ENCODE measurements around the gene GNA14.
"Not testable (repeated sequence)": the region's sequence is repeated elsewhere in the genome, so short reads cannot be mapped to it uniquely, and the experiment has no call there.

Gene GNA14

DNA sequence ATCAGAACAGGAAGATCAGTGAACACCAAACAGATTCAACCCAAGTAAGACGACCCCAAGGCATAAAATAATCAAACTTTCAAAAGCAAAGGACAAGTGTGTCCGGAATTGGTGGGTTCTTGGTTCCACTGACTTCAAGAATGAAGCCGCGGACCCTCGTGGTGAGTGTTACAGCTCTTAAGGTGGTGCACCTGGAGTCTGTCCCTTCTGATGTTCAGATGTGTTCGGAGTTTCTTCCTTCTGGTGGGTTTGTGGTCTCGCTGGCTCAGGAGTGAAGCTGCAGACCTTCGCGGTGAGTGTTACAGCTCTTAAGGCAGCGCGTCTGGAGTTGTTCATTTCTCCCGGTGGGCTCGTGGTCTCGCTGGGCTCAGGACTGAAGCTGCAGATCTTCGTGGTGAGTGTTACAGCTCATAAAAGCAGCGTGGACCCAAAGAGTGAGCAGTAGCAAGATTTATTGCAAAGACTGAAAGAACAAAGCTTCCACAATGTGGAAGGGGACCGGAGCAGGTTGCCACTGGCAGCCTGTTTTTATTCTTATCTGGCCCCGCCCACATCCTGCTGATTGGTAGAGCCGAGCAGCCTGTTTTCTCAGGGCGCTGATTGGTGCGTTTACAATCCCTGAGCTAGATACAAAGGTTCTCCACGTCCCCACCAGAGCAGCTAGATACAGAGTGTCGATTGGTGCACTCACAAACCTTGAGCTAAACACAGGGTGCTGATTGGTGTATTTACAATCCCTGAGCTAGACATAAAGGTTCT lies 158.5 kb downstream of the GNA14 start:
- DNase-seq (ENCODE audit: low read depth) = not testable (repeated sequence)

DNA sequence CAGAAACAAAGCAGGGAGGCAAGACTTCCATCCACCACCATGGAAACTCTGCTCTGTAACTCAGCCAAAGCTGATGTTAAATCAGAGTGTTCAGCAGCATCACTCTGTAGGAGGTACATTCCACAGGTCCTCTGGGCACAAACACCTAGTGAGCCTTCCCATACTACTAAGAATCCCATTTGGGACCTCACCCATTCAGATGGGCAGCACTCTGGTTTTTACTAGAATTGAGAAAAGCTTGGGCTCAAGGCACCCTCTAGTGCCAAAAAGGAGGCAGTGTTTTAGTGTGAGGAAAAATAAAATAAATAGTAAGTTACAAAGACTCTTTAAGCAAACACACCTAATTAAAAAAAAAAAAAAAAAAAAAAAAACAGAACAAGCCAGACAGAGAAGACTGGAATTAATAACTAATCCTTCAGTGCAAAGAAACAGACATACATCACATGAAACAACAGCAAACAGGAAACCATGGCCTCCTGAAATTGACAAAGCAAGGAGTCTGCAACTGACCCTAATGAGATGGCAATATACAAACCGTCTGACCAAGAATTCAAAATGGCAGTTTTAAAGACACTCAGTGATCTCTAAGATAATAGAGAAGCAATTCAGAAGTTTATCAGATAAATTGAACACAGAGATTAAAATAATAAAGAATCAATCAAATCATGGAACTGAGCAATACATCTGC lies 159.5 kb downstream of the GNA14 start:
- peak; percentile 49 for DNase-seq (ENCODE audit: low read depth)

DNA sequence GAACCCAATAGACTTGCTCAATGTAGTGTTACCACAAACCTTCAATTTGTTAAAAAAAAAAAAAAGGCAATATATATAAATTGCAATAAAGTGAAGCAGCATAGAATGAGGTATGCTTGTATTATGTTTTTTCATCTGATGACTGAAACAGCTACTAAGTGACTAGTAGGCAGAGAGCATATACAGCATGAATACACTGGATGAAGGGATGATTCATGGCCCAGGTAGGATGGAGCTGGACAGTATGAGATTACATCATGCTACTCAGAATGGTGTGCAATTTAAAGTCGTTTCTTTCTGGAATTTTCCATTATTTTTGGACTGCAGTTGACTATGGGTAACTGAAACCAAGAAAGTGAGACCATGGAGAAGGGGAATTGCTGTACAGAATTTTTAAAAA lies 161.2 kb downstream of the GNA14 start:
- no peak for DNase-seq (ENCODE audit: low read depth)

DNA sequence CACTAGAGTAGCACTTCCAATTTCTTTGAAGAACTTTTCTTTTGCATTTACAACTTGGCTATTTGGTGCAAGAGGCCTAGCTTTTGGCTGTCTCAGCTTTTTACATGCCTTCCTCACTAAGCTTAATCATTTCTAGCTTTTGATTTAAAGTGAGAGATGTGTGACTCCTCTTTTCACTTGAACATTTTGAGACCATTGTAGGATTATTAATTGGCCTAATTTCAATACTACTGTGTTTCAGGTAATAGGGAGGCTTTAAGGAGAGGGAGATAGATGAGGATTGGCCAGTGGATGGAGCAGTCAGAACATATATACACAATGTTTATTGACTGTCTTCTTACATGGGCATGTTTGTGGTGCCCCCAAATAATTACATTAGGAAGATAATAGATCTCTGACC lies 161.7 kb downstream of the GNA14 start:
- no peak for DNase-seq (ENCODE audit: low read depth)

DNA sequence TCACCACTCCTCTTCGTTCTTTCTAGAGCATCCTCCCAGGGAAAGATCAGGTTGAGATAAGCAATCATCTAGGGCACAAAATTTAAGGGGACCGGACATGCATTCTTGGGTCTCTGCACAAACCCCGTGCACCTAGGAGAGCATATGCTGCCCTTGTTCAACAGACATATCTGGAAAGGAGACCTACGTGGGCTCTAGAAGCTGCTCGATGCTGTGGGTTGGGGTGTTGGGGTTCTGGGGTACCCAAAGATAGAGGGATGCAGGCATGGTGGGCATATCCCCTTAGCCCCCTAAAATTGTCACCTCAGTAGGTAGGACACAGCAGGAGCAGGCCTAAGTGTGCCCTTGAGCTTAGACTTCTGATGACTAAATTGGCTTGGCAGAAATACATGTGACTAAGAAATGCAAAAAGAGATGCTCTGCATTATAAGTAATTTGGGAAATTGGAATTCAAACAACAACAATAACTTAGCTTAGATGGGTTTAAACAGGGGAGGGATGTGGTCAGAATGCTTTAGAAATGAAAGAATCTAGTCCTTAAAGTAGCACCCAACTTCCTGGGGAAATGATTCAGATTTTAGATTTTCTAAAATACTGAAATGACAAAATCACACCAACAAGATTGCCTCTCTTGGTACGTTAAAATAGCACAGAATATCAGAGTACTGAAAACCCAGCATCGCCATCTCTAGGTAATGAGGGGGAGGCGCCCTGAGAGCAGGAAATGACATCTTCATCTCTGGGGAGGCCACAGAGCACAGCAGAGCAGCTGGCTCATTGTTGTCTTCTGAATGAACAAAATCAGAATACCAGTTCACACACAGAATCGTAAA lies 172.3 kb downstream of the GNA14 start:
- DNase-seq (ENCODE audit: low read depth) = peak; percentile 83

DNA sequence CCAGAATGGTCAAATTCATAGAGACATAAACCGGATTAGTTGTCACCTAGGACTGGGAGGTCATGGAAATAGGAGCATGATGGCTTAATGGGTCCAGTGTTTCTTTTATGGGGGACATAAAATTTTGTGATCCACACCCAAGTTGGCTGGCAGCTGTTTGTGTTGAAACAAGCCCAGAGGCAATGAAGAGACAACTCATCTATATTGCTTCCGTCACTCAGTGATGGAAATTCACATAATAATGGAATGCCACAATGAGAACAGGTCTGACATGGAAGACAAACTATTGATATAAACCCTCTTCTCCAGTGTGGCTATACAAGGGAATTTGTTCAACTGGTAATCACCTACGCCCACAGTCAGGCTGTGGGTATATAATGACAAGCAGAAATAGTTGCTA lies 173.2 kb downstream of the GNA14 start:
- DNase-seq (ENCODE audit: low read depth) = no peak

DNA sequence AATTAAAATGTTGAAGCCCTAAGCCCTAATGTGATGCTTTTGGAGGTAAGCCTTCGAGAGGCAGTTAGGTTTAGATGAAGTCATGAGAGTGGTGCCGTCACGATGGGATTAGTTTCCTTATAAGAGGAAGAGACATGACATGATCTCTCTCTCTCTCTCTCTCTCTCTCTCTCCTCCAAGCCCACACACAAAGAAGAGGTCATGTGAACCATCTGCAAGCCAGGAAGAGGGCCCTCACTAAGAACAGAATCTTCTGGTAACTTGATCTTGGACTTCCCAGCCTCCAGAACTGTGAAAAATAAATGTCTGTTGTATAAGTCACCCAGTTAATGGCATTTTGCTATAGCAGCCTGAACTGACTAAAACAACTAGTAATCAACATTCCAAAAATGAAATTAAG lies 175.5 kb downstream of the GNA14 start:
- peak; percentile 70 for DNase-seq (ENCODE audit: low read depth)

DNA sequence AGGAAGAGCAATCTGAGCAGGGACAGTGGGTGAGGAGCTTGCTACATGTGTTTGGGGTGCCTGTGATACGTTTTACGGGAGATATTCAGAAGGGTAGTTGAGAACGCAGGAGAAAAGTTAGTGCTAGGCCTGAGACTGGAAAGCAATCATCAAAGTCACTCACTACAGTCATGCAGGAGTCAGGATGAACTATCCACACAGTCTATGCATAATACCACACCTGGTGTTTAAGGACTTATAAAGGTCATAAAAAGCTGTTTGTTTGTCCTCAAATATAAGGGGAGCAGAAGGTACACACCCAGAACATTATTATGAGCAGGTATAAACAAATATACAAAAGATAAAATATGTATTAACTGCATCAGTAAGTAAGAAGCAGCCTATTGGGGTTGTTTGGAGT lies 176.6 kb downstream of the GNA14 start:
- no peak for DNase-seq (ENCODE audit: low read depth)

DNA sequence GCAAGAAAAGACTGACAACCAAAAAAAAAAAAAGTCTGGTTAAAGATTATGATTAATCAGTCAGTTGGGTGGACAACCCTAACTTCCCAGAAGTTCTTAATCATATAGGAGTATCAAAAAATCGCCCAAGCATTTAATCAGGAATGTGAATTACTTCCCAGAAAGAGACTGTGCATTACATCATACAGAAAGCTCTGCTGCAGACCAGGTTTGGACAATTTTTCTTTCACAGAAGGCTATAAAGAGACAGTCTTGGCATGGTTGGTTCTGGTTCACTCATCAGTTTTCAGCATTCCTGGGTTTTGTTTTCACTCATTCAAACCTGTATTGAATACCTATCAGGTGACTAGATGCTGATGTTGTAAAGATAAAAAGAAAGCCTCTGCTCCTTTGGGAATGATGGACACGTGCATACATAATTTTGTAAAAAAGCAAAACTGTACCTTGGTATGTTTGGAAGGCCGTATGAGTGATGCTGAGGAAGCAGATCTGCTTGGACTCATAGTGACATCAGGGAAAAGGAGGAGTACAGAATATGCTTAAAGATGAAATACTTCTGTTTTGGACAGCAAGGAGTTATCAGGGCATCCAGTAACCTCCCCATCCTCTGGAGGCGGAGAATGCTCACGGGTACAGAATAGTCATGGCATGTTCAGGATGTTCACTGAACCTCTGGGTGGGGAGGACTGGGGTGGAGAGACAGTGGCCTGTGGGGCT lies 178.4 kb downstream of the GNA14 start:
- peak; percentile 61 for DNase-seq (ENCODE audit: low read depth)

DNA sequence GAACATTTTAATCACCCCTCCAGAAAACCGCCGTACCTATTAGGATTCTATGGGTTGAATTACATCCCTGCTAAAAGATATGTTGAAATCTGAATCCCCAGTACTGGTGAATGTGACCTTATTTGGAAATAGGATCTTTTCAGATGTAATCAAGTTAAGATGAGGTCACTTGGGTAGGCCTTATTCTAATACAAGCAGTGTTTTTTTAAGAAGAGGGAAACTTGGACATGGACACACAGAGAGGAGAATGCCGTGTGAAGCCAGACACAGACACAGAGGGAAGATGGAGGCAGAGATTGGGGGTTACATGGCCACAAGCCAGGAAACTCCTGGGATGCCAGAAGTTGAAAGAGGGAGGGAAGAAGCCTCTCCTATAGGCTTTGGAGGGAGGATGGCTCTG lies 183.5 kb downstream of the GNA14 start:
- peak; percentile 50 for DNase-seq (ENCODE audit: low read depth)

DNA sequence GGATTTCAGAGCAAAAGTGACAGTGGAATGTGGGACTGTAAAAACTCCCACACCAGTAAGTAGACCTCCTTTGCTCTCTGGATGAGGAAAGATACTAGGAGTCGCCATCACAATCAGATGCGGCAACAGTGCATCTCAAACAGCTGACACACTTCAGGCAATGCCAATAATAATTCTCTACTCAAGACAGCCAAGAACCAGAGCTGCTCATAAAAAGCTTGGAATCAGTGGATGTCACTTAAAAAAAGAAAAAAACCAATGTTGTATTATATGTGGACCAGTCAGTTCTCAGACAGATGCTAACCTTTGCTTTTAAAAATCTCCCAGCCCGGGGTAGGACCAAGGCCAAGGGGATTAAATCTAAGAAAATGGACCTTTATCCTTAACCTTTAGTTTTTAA lies 185.0 kb downstream of the GNA14 start:
- no peak for DNase-seq (ENCODE audit: low read depth)

DNA sequence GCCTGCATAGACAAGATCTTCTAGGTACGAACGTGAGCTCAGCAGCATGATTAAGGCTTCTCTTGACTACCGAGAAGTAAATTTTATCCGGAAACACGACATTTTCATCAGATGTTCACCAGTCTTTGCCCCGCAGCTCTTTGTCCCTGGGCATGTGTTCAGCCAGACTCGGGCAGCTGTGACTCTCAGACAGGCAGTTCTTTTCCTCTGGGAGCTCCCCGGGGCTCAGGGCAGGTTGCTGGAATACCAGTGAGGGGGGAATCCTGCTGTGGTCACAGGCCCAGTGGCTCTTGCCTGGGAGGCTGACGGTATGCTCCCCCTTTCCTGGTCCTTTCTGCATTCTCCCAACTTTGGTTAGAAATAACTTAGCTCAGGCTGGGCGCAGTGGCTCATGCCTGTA lies 186.1 kb downstream of the GNA14 start:
- no peak for DNase-seq (ENCODE audit: low read depth)

DNA sequence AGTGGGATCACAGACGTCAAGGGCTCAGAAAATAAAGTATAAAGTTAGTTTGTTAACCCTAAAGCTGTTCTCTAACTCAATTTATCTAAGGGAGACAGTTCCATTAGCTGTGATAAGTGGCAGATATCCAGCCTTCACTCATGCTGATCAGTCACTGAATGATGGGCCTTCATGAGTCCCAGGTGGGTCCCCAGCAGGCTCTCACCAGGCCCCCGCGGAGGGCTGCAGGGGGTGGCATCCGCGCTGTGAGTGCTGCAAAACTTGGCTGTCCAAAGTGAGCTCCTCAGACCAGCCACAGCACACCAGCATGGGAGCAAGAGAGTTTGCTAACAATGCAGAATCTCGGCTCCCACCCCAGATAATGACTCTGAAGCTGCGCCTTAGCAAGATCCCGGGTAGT lies 187.2 kb downstream of the GNA14 start:
- no peak for DNase-seq (ENCODE audit: low read depth)

DNA sequence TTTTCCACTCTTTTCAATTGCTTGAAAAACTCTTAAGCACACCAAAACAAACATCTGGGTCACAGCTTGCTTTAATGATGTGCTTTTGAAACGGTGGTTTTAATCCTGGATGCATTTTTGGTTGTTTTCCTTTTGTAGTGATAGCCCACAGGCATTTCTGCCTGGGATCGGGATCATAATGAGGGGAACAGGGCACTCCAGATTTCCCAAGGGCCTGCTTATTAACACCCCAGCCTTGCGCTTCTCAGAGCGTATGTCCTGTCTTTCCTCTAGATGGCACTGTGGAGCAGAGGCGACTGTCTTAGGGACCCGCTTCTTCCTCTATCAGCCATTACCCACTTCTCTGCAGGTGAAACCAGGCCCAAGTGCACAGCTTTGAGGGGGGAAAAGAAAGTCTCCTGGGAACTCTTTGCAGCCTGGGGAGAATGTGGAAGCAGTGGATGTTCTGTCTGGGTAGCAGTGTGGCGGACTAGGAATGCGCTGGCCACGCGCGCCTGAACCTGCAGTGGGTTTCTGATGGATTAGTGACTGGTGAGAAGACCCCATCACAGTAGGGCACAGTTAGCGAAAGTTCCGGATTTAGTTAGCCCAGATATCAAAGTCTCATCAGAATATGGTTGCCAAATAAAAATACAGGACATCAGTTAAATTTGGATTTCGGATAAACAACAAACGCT lies 190.1 kb downstream of the GNA14 start:
- DNase-seq (ENCODE audit: low read depth) = peak; percentile 75

DNA sequence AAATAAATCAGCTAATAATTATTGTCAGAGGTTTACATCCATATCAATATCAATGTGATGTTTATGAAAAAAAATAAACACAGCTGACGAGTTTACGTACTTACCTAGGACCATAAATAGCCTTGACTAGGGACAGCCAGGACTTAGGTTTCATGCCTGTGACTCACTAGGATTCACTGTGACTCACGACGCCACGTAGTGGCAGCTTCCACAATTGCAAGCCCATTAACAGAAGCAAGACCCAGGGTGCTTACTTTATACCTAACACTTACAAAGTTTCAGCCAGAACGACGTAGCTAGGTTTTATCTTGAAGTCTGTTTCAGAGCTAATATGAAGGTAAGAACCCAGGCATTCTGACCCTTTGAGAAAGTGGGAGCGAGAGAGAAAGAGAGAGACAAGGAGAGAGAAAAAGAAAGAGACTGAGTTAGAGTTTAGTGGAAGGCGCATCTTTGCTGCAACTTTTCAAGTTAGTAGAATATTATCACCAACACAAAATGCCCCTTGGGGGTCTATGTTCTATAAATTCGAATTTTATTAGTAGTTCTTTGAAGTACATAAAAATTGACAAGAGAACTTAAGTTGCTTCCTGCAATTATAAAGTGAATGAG lies 191.2 kb downstream of the GNA14 start:
- DNase-seq (ENCODE audit: low read depth) = peak; percentile 86

DNA sequence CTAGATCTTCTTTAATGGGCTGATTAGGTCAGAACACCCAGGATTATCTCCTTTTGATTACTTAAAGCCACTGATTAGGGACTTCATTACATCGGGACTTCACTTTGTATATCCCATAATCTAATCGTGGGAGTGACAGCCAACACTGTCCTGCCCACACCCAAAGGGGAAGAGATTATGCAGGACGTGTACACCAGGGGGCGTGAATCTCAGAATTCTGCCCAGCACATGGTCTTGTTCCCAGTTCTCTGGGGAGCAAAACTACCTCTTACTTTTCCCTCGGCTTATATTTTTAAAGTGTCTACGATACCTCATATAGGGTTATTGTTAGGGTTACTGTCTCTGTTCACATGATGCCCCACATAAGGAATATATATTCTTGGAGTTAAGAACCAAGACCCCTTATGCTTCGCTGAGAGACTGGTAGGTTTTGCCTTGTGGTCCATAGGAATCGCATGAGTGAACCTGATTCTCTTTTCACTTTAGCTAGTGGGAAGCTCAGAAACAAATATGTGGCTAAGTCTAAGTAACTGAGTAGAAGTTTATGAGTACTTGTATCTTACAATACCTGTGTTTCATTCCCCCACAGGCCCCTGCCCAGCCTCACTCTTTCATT lies 192.7 kb downstream of the GNA14 start:
- peak; percentile 29 for DNase-seq (ENCODE audit: low read depth)

DNA sequence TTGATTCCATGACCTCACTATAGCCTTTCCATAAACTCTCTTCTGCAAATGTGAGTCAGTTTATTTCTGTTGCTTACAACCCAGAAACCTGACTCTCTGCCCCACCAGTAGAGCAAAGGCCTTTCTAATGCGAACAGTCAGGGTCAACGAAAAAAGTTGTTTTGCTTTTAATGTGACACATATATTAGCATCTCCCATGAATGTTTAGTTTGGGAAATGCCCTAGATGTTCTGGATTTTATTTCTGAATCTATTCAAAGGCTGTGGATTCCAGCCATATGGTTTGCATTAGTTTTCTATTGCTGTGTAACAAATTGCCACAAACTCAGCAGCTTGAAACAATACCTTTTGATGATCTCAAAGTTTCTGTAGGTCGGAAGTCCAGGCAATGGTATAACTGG lies 193.5 kb downstream of the GNA14 start:
- DNase-seq (ENCODE audit: low read depth) = peak; percentile 79

DNA sequence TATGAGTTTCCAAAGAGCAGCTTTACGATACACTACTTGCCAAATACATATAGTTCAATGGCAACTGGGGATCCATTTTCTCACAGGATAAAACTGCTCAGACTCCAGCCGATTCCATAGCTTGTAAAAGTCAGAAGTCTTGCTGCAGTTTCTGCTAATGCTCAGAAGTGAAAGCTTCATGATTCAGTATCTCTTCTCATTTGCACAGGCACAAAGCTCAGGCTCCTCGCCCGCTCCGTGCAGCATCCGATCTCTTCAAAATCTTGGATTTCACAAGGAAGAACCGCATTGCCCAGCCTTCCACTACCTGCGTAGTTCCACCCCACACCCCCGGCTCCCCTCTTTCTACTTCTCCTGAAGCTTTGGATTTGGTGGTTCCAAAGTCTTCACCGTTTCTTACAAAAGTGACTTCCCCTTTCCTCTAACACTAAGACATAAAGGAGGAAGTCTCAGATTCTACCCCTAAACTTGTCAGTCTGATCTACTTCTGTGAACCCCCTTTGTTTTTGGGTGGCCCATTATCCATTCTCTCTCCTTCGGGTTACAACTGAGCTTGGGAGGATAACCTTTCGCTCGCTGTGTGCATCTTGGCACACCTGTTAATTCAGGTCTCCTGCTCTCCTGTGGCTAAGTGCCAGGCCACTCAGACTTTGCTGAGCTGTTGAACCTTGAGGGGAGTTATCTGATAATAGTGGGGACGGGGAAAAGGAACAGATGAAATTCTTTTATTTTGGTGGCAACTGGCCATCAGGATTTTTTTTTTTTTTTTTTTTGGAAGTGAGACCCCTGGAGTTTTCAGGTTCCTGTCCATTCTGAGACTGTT lies 194.1 kb downstream of the GNA14 start:
- no peak for DNase-seq (ENCODE audit: low read depth)

DNA sequence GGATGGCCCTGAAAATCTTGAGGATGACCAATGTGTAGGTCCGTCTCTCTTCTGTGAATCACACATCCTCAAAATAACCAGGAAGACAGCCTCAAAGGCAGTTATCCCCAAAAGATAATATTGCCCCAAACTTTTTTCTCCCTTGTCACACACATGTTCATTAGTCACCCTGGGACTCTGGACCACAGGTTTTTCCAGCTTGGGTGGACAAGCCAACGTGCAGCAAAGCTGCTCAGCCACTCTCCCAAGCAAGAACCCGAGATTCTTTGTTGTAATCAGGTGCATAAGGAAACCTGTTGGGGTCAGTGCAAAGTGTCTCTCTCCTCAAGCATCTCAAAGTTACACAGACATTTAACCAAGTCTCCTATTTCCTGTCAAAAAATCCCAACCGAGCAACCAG lies 196.6 kb downstream of the GNA14 start:
- no peak for DNase-seq (ENCODE audit: low read depth)

DNA sequence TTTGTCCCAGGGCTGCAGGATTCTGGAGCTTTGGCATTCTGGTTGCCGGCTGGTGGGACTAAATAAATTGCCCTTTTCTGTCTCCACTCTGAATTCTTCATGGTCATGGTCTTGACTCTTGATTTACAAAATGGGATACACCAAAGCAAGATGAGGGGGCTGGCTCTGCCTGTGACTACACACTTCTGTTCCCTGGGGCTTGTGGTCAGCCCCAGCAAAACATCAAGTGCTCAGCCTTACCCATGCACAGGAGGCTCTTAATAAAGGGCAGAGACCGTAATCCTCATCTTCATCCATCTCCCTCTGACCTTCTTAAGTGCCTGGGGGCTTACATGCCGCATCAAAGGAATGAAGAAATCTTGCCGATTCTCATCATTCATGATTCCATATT lies 198.0 kb downstream of the GNA14 start:
- DNase-seq (ENCODE audit: low read depth) = no peak
